Ovary (tissue), 9 donors: ENCODE measurements around the gene CWC27. TPM values are rescaled to one million over a fixed set of nuclear protein-coding genes. Genes with fewer than 3 reads are reported as not detected.

Experiments used
- DNase-seq, 5 donors: peaks; one replicate each; pipeline ENCODE4 v3.0.0-alpha.2; 2019 to 2020
- H3K27ac ChIP-seq, 2 donors: fragments of 200-600 bp; one replicate each; pipeline versions ENCODE4 v1.5.1 to v1.8.0; 2019 to 2022
- H3K27me3 ChIP-seq: fragments of 200-600 bp; one replicate; pipeline ENCODE4 v1.8.0; 2022
- H3K36me3 ChIP-seq: fragments of 200-600 bp; sonication (generic); one replicate; pipeline ENCODE4 v1.5.1; 2019
- H3K4me1 ChIP-seq: one replicate; pipeline ENCODE4 v1.8.1; 2013; ENCODE audit warnings: mild to moderate bottlenecking, moderate library complexity; ENCODE audit not compliant: insufficient read depth
- H3K4me3 ChIP-seq: fragments of 200-600 bp; sonication (generic); one replicate; pipeline ENCODE4 v1.5.1; 2017
- H3K9me3 ChIP-seq, 2 donors: fragments of 200-600 bp in 1 of 2; sonication (generic) in 1 of 2; one replicate each; pipeline versions ENCODE4 v1.5.1 to v1.8.1; 2013 to 2019; ENCODE audit warnings: mild to moderate bottlenecking in 1 of 2, moderate library complexity in 1 of 2
- EP300 ChIP-seq: sonication (generic); formaldehyde crosslinking; IDR thresholded peaks from one replicate; pipeline ENCODE4 v1.6.1; 2017; ENCODE audit warnings: antibody characterized with exemption
- POLR2A ChIP-seq: fragments of 450-650 bp; IDR thresholded peaks from one replicate; pipeline ENCODE4 v1.6.1; 2017; ENCODE audit warnings: antibody characterized with exemption, mild to moderate bottlenecking, moderate library complexity
- whole genome bisulfite sequencing, 3 donors: extraction: QIAGEN DNeasy Blood & Tissue Kit in 1 of 3; methylation state at CpG; one replicate each; pipeline versions ENCODE4 v1.1.5 to v1.1.7; 2013 to 2017; 5-methylcytosine and 5-hydroxymethylcytosine counted together
- intact Hi-C, 4 donors: fragments of 100-400 bp; cut with DNase I; formaldehyde crosslinking; loops; one replicate each; pipeline versions ENCODE4 v1.11.0 to v1.15.1; 2022 to 2023
- polyA plus RNA-seq, 2 donors: library from polyadenylated mRNA; stranded (reverse); fragments of 200-250 nt in 1 of 2; fragments of 350-450 nt in 1 of 2; fragmentation: Illumina TruSeq in 1 of 2; extraction: RNeasy Lipid Tissue Mini Kit (QIAGEN cat#74804) in 1 of 2; gene quantifications; one replicate each; pipeline ENCODE4 v1.2.3, GENCODE V29; 2013 to 2014
- total RNA-seq, 7 donors: library from RNA; depleted of rRNA in 2 of 7; stranded (reverse); fragments of >200 nt in 2 of 7; fragmentation: NEBNext Ultra II Directional in 3 of 7; extraction: Animal tissue kit (Norgen Biotek cat#: 25700) in 3 of 7; gene quantifications; one replicate each; pipeline versions ENCODE4 v1.1.0 to v1.2.4, GENCODE V29; 2016 to 2023
- TF ChIP-seq, protein P1 (sequence below), 3 donors: fragments of 450-650 bp in 2 of 3; fragments of 200-600 bp in 1 of 3; IDR thresholded peaks; one replicate each; pipeline versions ENCODE4 v1.5.1 to v1.8.0; 2016 to 2022; ENCODE audit warnings: antibody characterized with exemption in 3 of 3, mild to moderate bottlenecking in 1 of 3
- donor health status: DM: no; HTN: no; CAD: no; lungs with moderate emphysema.
- donor health status: DM: no; HTN: no; CAD: no.
- donor health status: Bipolar disorder and iron deficiency.
- donor health status: DM: yes; HTN: yes; CAD: no.
- donor health status: DM: no; HTN: no; CAD: no.
- donor health status: DM: yes; HTN: yes; CAD: no.

Gene CWC27
- total and polyA plus RNA-seq, 9 donors = 10.0 to 23.1 (median 18.9) TPM

DNA sequence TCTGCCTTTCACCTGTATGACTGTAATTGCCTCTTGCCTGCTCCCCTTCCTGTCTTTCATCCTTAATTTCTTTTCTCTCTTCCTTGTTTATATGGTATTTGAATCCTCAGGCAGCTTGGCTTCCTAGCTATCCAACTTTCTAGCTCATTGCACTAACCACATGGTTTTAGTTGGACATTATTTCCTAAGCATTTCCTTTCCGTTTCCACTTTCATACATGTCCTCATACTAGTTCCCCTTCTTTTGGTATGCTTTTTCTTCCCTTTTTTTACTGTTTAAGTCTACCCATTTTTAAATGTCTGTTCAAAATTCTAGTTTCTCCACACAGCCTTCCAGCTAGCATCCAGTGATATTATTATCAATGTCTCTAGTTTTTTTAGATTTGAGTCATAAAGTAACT is 6.6 kb downstream of the CWC27 start:
- no peaks in the 10 kb centered on the region for H3K4me1 ChIP-seq
- no peaks in the 10 kb centered on the region for H3K27me3 ChIP-seq
- no peak overlapping the region for H3K27ac ChIP-seq
- H3K4me3 ChIP-seq = no peak overlapping the region
- intact Hi-C loops = no loop called here
- H3K9me3 ChIP-seq = no peaks in the 10 kb centered on the region
- no peaks in the 10 kb centered on the region for H3K36me3 ChIP-seq
- 77 to 90% (median 77%) methylated on average over 1 of the region's 1 CpG for WGBS, 3 donors
- DNase-seq = no peak
- TF ChIP-seq, protein P1, sequence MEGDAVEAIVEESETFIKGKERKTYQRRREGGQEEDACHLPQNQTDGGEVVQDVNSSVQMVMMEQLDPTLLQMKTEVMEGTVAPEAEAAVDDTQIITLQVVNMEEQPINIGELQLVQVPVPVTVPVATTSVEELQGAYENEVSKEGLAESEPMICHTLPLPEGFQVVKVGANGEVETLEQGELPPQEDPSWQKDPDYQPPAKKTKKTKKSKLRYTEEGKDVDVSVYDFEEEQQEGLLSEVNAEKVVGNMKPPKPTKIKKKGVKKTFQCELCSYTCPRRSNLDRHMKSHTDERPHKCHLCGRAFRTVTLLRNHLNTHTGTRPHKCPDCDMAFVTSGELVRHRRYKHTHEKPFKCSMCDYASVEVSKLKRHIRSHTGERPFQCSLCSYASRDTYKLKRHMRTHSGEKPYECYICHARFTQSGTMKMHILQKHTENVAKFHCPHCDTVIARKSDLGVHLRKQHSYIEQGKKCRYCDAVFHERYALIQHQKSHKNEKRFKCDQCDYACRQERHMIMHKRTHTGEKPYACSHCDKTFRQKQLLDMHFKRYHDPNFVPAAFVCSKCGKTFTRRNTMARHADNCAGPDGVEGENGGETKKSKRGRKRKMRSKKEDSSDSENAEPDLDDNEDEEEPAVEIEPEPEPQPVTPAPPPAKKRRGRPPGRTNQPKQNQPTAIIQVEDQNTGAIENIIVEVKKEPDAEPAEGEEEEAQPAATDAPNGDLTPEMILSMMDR (IDR thresholded peaks at IDR 0.05) = no peak

DNA sequence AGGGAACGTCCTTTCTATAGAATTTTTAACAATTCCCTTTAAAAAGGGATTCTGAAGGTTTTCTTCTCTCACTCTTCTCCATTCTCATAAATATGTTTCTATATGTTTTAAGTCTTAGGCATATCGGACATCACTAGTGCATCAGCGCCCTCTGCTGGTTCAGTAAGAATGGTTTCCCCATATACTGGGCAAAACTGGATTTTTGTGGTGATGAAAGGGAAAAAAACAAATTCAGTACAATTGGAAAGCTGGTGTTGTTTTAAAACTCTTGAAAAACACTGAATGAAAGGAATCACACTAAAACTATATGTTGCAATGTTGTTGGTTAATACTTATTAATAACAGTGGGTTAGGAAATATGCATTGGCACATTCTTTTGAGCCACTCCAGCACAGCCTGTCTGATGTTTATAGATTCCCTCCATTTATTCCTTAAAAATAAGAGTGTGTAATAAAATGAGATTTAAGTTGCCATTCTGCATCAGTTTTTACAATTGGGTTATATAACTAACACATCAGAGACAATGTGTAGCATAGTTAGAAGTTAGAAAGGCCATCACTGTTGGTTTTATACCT is 15.8 kb downstream of the CWC27 start:
- Histone ChIP-seq H3K9me3 (no peaks in the 10 kb centered on the region), H3K4me3 (no peak overlapping the region), H3K36me3 (no peaks in the 10 kb centered on the region), H3K27me3 (no peaks in the 10 kb centered on the region), H3K27ac (no peak overlapping the region), H3K4me1 (no peaks in the 10 kb centered on the region)
- no peak for TF ChIP-seq EP300
- TF ChIP-seq, protein P1 (IDR thresholded peaks at IDR 0.05) = peak; percentile 66 to 87 (median 82)
- intact Hi-C loops = loop anchor here in 3 of 4 donors (5.0 kb wide), 1 partner anchor 147 kb away; no protein-coding TSS in a partner anchor
- WGBS, 3 donors = 3 to 6% (median 4%) methylated on average over 3 of the region's 3 CpGs
- DNase-seq = peak; percentile 58 to 78 (median 66)

DNA sequence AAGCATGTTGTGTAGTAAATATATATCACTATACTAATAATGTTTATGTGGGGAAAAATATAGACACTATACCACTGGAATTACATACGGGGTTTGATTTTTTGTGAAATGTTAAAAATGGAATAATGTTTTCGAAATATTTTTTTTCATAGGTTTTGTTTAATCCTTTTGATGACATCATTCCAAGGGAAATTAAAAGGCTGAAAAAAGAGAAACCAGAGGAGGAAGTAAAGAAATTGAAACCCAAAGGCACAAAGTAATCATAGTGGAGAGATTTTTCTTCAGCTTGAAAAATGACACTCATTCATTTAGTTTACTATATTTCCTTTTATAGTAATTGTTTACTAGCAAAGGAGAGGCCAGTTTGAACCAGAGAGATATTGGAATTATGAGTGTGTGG is 17.6 kb downstream of the CWC27 start:
- no peak for TF ChIP-seq EP300
- TF ChIP-seq, protein P1 (IDR thresholded peaks at IDR 0.05) = no peak
- TF ChIP-seq POLR2A = no peak
- H3K4me1 ChIP-seq = peaks cover 1% of the 10 kb centered on the region
- no peak for DNase-seq
- H3K4me3 ChIP-seq = no peak overlapping the region
- no peaks in the 10 kb centered on the region for H3K27me3 ChIP-seq
- intact Hi-C loops = loop anchor here in 1 of 4 donors (5.0 kb wide), 1 partner anchor 149 kb away; no protein-coding TSS in a partner anchor
- no peaks in the 10 kb centered on the region for H3K36me3 ChIP-seq
- H3K9me3 ChIP-seq = no peaks in the 10 kb centered on the region
- 83 to 94% (median 91%) methylated on average over 2 of the region's 2 CpGs for WGBS, 3 donors
- H3K27ac ChIP-seq = no peak overlapping the region

DNA sequence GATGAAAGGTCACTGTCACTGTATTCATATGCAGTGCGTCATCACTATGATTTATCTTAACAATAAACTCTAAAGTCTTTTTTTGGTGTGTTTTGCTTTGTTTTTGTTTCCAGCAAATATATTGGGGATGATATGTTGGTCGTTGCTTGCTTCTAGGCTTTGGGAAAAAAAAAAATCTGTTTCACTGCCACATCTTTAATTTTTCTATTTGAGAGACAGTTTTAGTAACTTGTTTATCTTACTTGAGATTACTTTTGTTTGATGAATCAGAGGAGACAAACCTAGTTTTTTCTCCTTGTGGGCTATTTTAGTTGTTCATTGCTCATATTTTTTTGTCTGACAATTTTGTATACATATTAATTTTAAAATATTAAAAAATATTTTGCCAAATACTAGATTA is 19.4 kb downstream of the CWC27 start:
- WGBS, 3 donors = 63 to 78% (median 67%) methylated on average over 2 of the region's 2 CpGs

More for the DNA sequence above, 19.4 kb downstream of the CWC27 start:
- intact Hi-C loops = loop anchor here in 1 of 4 donors (5.0 kb wide), 1 partner anchor 151 kb away; no protein-coding TSS in a partner anchor
- TF ChIP-seq EP300 (no peak), POLR2A (no peak)
- TF ChIP-seq, protein P1 (IDR thresholded peaks at IDR 0.05) = no peak
- no peaks in the 10 kb centered on the region for H3K27me3 ChIP-seq
- no peaks in the 10 kb centered on the region for H3K36me3 ChIP-seq
- no peak overlapping the region for H3K4me3 ChIP-seq
- no peaks in the 10 kb centered on the region for H3K9me3 ChIP-seq
- H3K27ac ChIP-seq = no peak overlapping the region
- DNase-seq = no peak
- H3K4me1 ChIP-seq = peaks cover 3% of the 10 kb centered on the region
